Uterus (tissue), 4 donors: ENCODE measurements around the gene SPP1. TPM values are rescaled to one million over a fixed set of nuclear protein-coding genes. Genes with fewer than 3 reads are reported as not detected.

Experiments used
- DNase-seq, 2 donors: peaks; one replicate each; pipeline ENCODE4 v3.0.0-alpha.2; 2019 to 2020
- H3K27ac ChIP-seq, 2 donors: fragments of 200-600 bp; sonication (generic); 1 replicate in 1 of 2; 2 replicates in 1 of 2; pipeline ENCODE4 v1.5.1; 2016 to 2018
- H3K27me3 ChIP-seq, 2 donors: fragments of 200-600 bp; sonication (generic); one replicate each; pipeline ENCODE4 v1.5.1; 2018 to 2019; ENCODE audit warnings: control low read depth in 1 of 2
- H3K36me3 ChIP-seq, 2 donors: fragments of 200-600 bp; sonication (generic); one replicate each; pipeline ENCODE4 v1.5.1; 2019; ENCODE audit warnings: control low read depth in 1 of 2
- H3K4me1 ChIP-seq, 2 donors: fragments of 200-600 bp; sonication (generic); one replicate each; pipeline ENCODE4 v1.5.1; 2018 to 2019; ENCODE audit warnings: control low read depth in 1 of 2
- H3K4me3 ChIP-seq, 2 donors: fragments of 200-600 bp; sonication (generic); 1 replicate in 1 of 2; 2 replicates in 1 of 2; pipeline ENCODE4 v1.5.1; 2018 to 2019; ENCODE audit warnings: mild to moderate bottlenecking in 1 of 2
- H3K9me3 ChIP-seq, 2 donors: fragments of 200-600 bp; sonication (generic); one replicate each; pipeline ENCODE4 v1.5.1; 2019; ENCODE audit warnings: control low read depth in 1 of 2
- CTCF ChIP-seq, 4 experiments: fragments of 200-600 bp in 2 of 4; fragments of 450-650 bp in 2 of 4; sonication (generic) in 2 of 4; IDR thresholded peaks; one replicate each; pipeline ENCODE4 v1.5.1; 2016 to 2019; ENCODE audit warnings: antibody characterized with exemption in 4 of 4, mild to moderate bottlenecking in 2 of 4, moderate library complexity in 1 of 4
- POLR2A ChIP-seq, 2 donors: fragments of 450-650 bp; IDR thresholded peaks; one replicate each; pipeline ENCODE4 v1.6.1; 2016; ENCODE audit warnings: antibody characterized with exemption in 2 of 2, mild to moderate bottlenecking in 1 of 2, moderate library complexity in 1 of 2
- intact Hi-C: fragments of 100-400 bp; cut with DNase I; formaldehyde crosslinking; loops from one replicate; pipeline ENCODE4 v1.15.1; 2023; ENCODE audit warnings: low total_unique reads
- total RNA-seq, 4 donors: library from RNA; depleted of rRNA in 3 of 4; stranded (reverse); fragments of >200 nt in 3 of 4; gene quantifications; one replicate each; pipeline versions ENCODE4 v1.1.0 to v1.2.4, GENCODE V29; 2014 to 2023
- donor health status: DM: yes; HTN: yes; CAD: no.

Gene SPP1
- total RNA-seq, 4 donors from 2014 or later = 10.1 to 98.6 TPM; not detected in 2

- no peak for TF ChIP-seq POLR2A (IDR thresholded peaks at IDR 0.05)
- H3K4me1 ChIP-seq = no peaks in the 10 kb centered on the region
- no peaks in the 10 kb centered on the region for H3K27me3 ChIP-seq
- no peaks in the 10 kb centered on the region for H3K36me3 ChIP-seq
- H3K27ac ChIP-seq = peak overlapping the region; percentile 67 to 99
- H3K4me3 ChIP-seq = no peak overlapping the region
- H3K9me3 ChIP-seq = no peaks in the 10 kb centered on the region
- no peak for DNase-seq
- intact Hi-C loops = no loop called here
Measured at GRCh38 chr4:88001871-88002270, 26.4 kb downstream of the SPP1 start.

DNA sequence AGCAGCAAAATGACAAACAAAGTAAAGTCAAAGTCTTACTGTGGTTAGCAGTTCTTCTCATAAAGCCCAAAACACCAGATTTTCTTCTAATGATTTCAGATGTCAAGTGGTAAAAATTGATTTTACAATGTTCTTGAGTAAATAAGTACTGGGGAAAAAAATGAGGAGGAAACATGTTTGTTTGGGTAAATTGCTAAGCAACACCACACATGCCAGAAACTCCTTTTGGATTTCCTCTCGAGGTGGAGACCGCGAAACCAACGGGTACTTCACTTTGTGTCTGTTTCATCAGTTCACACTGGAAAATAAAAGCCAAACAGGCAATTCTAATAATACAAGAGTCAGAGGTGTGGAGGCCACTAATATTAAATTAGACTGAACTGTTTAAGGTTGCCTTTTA is 27.3 kb downstream of the SPP1 start:
- no peak overlapping the region for H3K4me3 ChIP-seq
- peak overlapping the region; percentile 67 to 99 for H3K27ac ChIP-seq
- H3K9me3 ChIP-seq = no peaks in the 10 kb centered on the region
- intact Hi-C loops = no loop called here
- no peak for TF ChIP-seq POLR2A (IDR thresholded peaks at IDR 0.05)
- no peak for TF ChIP-seq CTCF (IDR thresholded peaks at IDR 0.05)
- no peaks in the 10 kb centered on the region for H3K27me3 ChIP-seq
- no peaks in the 10 kb centered on the region for H3K4me1 ChIP-seq
- no peak for DNase-seq
- no peaks in the 10 kb centered on the region for H3K36me3 ChIP-seq

GRCh38 chr4:88003261-88003660 is 27.7 kb downstream of the SPP1 start:
- intact Hi-C loops = no loop called here
- no peaks in the 10 kb centered on the region for H3K27me3 ChIP-seq
- no peak for DNase-seq
- H3K4me1 ChIP-seq = no peaks in the 10 kb centered on the region
- H3K4me3 ChIP-seq = no peak overlapping the region
- H3K27ac ChIP-seq = peak overlapping the region; percentile 67 to 99
- H3K36me3 ChIP-seq = no peaks in the 10 kb centered on the region
- H3K9me3 ChIP-seq = no peaks in the 10 kb centered on the region
- TF ChIP-seq POLR2A (IDR thresholded peaks at IDR 0.05) (no peak), CTCF (IDR thresholded peaks at IDR 0.05) (no peak)

GRCh38 chr4:88005076-88005475 is 29.6 kb downstream of the SPP1 start:
- H3K4me3 ChIP-seq = no peak overlapping the region
- peak overlapping the region; percentile 97 to 99 for H3K27ac ChIP-seq
- TF ChIP-seq CTCF (IDR thresholded peaks at IDR 0.05) (no peak), POLR2A (IDR thresholded peaks at IDR 0.05) (no peak)
- H3K4me1 ChIP-seq = no peaks in the 10 kb centered on the region
- H3K36me3 ChIP-seq = no peaks in the 10 kb centered on the region
- intact Hi-C loops = no loop called here
- no peaks in the 10 kb centered on the region for H3K27me3 ChIP-seq
- H3K9me3 ChIP-seq = no peaks in the 10 kb centered on the region
- DNase-seq = peak in 1 of 2 donors; percentile 45

GRCh38 chr4:88005946-88006345 is 30.4 kb downstream of the SPP1 start:
- no peaks in the 10 kb centered on the region for H3K9me3 ChIP-seq
- TF ChIP-seq POLR2A (IDR thresholded peaks at IDR 0.05) (no peak), CTCF (IDR thresholded peaks at IDR 0.05) (no peak)
- peak overlapping the region; percentile 97 to 99 for H3K27ac ChIP-seq
- intact Hi-C loops = no loop called here
- H3K36me3 ChIP-seq = no peaks in the 10 kb centered on the region
- no peak for DNase-seq
- no peaks in the 10 kb centered on the region for H3K4me1 ChIP-seq
- H3K27me3 ChIP-seq = no peaks in the 10 kb centered on the region
- no peak overlapping the region for H3K4me3 ChIP-seq

DNA sequence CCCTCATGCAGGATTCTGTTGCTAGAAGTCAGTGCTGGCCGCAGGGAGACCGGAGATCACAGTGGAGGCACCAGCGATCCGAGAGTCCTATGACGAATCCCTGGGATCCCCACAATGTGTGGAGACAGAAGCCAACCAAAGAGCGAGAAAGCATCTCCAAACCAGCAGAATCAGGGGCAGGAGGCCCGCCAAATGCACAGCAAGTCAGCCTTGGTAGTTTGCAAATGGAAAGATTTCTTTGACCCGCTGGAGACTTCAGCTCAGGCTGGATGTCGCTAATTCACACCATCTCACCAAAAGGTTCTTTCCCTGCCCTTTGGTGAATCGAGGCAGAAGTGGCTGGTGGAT is 31.4 kb downstream of the SPP1 start:
- no peak for DNase-seq

More for the DNA sequence above, 31.4 kb downstream of the SPP1 start:
- Histone ChIP-seq H3K9me3 (no peaks in the 10 kb centered on the region), H3K27ac (peak overlapping the region; percentile 97 to 99), H3K4me1 (no peaks in the 10 kb centered on the region), H3K27me3 (no peaks in the 10 kb centered on the region), H3K36me3 (no peaks in the 10 kb centered on the region), H3K4me3 (peak overlapping the region; percentile 71 to 79)
- TF ChIP-seq POLR2A (IDR thresholded peaks at IDR 0.05) (no peak), CTCF (IDR thresholded peaks at IDR 0.05) (no peak)
- intact Hi-C loops = no loop called here
